GM12878 (cell line): ENCODE measurements around the gene MRTFA. TPM values are rescaled to one million over a fixed set of nuclear protein-coding genes. Genes with fewer than 3 reads are reported as not detected.

Experiments
- ATAC-seq: fragments of 200-7000 bp; cut with Tn5 transposase; 3 replicates; pipeline ENCODE4 v1.9.1; 2020; ENCODE audit warnings: mild to moderate bottlenecking, moderate library complexity
- BruUV-seq: library from RNA; stranded (reverse); fragments of 400-500 nt; replicated peaks from 2 replicates; lab custom pipeline; 2021; lab: Mats Ljungman, UMichigan
- CTCF ChIA-PET: fragments of 300-600 bp; sonication (Branson Sonifier 250); formaldehyde crosslinking; extraction: SDS; loops from one replicate; lab custom pipeline; 2021; ENCODE audit warnings: inconsistent platforms; lab: Yijun Ruan, JAX
- POLR2A ChIA-PET: fragments of 350-600 bp; formaldehyde crosslinking; extraction: SDS; loops from one replicate; lab custom pipeline; 2021; ENCODE audit warnings: inconsistent platforms; lab: Charles Lee
- RAD21 ChIA-PET: fragments of 300-600 bp; sonication (Branson Sonifier 250); formaldehyde crosslinking; loops from one replicate; lab custom pipeline; 2023; ENCODE audit warnings: antibody characterized with exemption; ENCODE audit not compliant: unreplicated experiment; lab: Charles Lee
- SMC1A ChIA-PET: fragments of 300-600 bp; sonication (Branson Sonifier 250); formaldehyde crosslinking; loops from one replicate; lab custom pipeline; 2023; ENCODE audit not compliant: unreplicated experiment, uncharacterized antibody; lab: Charles Lee
- DNase-seq: peaks from one replicate; pipeline ENCODE4 v3.0.0-alpha.2; 2011; ENCODE audit warnings: low read depth, low spot score
- FAIRE-seq: peaks from 3 replicates; lab custom pipeline; 2011; peaks lifted over from hg19 to GRCh38; lab: Jason Lieb, UNC
- H2AFZ ChIP-seq: 2 replicates; pipeline ENCODE4 v1.6.0; 2011; ENCODE audit warnings: low read depth, low read length, control low read depth; ENCODE audit not compliant: control insufficient read depth
- H3K27ac ChIP-seq: 2 replicates; pipeline ENCODE4 v1.5.1; 2011; ENCODE audit warnings: control low read depth; ENCODE audit not compliant: control insufficient read depth, insufficient read depth
- H3K27me3 ChIP-seq, 2 experiments: replicated peaks in 1 of 2; 2 replicates each; pipeline versions ENCODE4 v1.6.0 to v1.6.1; 2011; ENCODE audit warnings: low read length in 1 of 2; ENCODE audit not compliant: control insufficient read depth in 2 of 2, insufficient read depth in 2 of 2
- H3K36me3 ChIP-seq, 2 experiments: 2 replicates each; pipeline ENCODE4 v1.5.1; 2011; ENCODE audit warnings: low read length in 1 of 2; ENCODE audit not compliant: control insufficient read depth in 2 of 2, insufficient read depth in 2 of 2
- H3K4me1 ChIP-seq: 2 replicates; pipeline ENCODE4 v1.6.1; 2011; ENCODE audit warnings: mild to moderate bottlenecking, low read length, moderate library complexity, mixed read lengths; ENCODE audit not compliant: control insufficient read depth, insufficient read depth
- H3K4me2 ChIP-seq: 2 replicates; pipeline ENCODE4 v1.6.0; 2011; ENCODE audit warnings: control low read depth; ENCODE audit not compliant: control insufficient read depth, insufficient read depth
- H3K4me3 ChIP-seq: fragments of 200-600 bp; sonication (generic); 2 replicates; pipeline ENCODE4 v1.5.1; 2016
- H3K79me2 ChIP-seq: 2 replicates; pipeline ENCODE4 v1.6.0; 2011; ENCODE audit warnings: low read length; ENCODE audit not compliant: control insufficient read depth, insufficient read depth
- H3K9ac ChIP-seq: 2 replicates; pipeline ENCODE4 v1.8.0; 2011; ENCODE audit warnings: low read length, control low read depth, mixed read lengths; ENCODE audit not compliant: control insufficient read depth, insufficient read depth
- H3K9me3 ChIP-seq: replicated peaks from 3 replicates; pipeline ENCODE4 v1.5.1; 2011; ENCODE audit warnings: mild to moderate bottlenecking, low read length; ENCODE audit not compliant: control insufficient read depth, insufficient read depth
- H4K20me1 ChIP-seq: 2 replicates; pipeline ENCODE4 v1.6.0; 2011; ENCODE audit not compliant: control insufficient read depth, insufficient read depth
- CEBPB ChIP-seq, 2 experiments: fragments of 150-350 bp in 1 of 2; IDR thresholded peaks; 2 replicates each; pipeline ENCODE4 v1.6.1; 2012 to 2014; ENCODE audit warnings: low read depth in 2 of 2, low read length in 2 of 2, borderline replicate concordance in 1 of 2, inconsistent platforms in 1 of 2
- ETV6 ChIP-seq, 2 experiments: fragments of 450-650 bp in 1 of 2; IDR thresholded peaks in 1 of 2; conservative IDR thresholded peaks in 1 of 2; 2 replicates each; pipeline ENCODE4 v1.6.1; 2014; ENCODE audit warnings: antibody characterized with exemption in 1 of 2, borderline replicate concordance in 1 of 2, low read depth in 1 of 2, mild to moderate bottlenecking in 1 of 2, moderate library complexity in 1 of 2
- EZH2 ChIP-seq: IDR thresholded peaks from 2 replicates; pipeline ENCODE4 v1.6.1; 2012; ENCODE audit warnings: low read depth, mild to moderate bottlenecking, control low read depth, inconsistent platforms, low read length, borderline replicate concordance; ENCODE audit not compliant: control insufficient read depth
- HCFC1 ChIP-seq: fragments of 150-350 bp; IDR thresholded peaks from 2 replicates; pipeline ENCODE4 v1.6.1; 2014; ENCODE audit warnings: low read length
- HDAC2 ChIP-seq: fragments of 200-600 bp; sonication (generic); IDR thresholded peaks from 2 replicates; pipeline ENCODE4 v1.6.1; 2017
- IKZF1 ChIP-seq: fragments of 450-650 bp; conservative IDR thresholded peaks from 2 replicates; pipeline ENCODE4 v1.6.1; 2017; ENCODE audit warnings: antibody characterized with exemption, mild to moderate bottlenecking
- PKNOX1 ChIP-seq: fragments of 450-650 bp; IDR thresholded peaks from 2 replicates; pipeline ENCODE4 v1.6.1; 2016; ENCODE audit warnings: mild to moderate bottlenecking
- RAD21 ChIP-seq: IDR thresholded peaks from 2 replicates; pipeline ENCODE4 v1.6.1; 2011; ENCODE audit warnings: mild to moderate bottlenecking, low read depth, low read length, moderate library complexity; ENCODE audit not compliant: insufficient read depth
- RB1 ChIP-seq: fragments of 450-650 bp; formaldehyde crosslinking; IDR thresholded peaks from 2 replicates; pipeline ENCODE4 v1.6.1; 2017; ENCODE audit warnings: mild to moderate bottlenecking, borderline replicate concordance
- RELB ChIP-seq: fragments of 450-650 bp; IDR thresholded peaks from 2 replicates; pipeline ENCODE4 v1.6.1; 2017; ENCODE audit warnings: low read depth, mild to moderate bottlenecking, moderate library complexity
- SMC3 ChIP-seq: IDR thresholded peaks from 2 replicates; pipeline ENCODE4 v1.6.1; 2011; ENCODE audit warnings: low read length, improper control_type of control experiment, borderline replicate concordance
- SUZ12 ChIP-seq: fragments of 200-600 bp; sonication (generic); IDR thresholded peaks from one replicate; pipeline ENCODE4 v1.6.1; 2018; ENCODE audit warnings: antibody characterized with exemption, mild to moderate bottlenecking; ENCODE audit not compliant: unreplicated experiment
- ZNF217 ChIP-seq: fragments of 450-650 bp; IDR thresholded peaks from 2 replicates; pipeline ENCODE4 v1.6.1; 2017; ENCODE audit warnings: antibody characterized with exemption, mild to moderate bottlenecking
- WGBS: methylation state at CpG from one replicate; pipeline ENCODE4 v1.1.6; 2016; ENCODE audit warnings: low lambda C conversion rate; ENCODE audit not compliant: insufficient replicate concordance, insufficient coverage; ENCODE audit errors: missing lambda C conversion rate; 5-methylcytosine and 5-hydroxymethylcytosine counted together
- in situ Hi-C: fragments of 300-500 bp; cut with MboI; formaldehyde crosslinking; loops from 9 replicates; pipeline ENCODE4 v1.14.3; 2018; ENCODE audit warnings: mixed read lengths
- intact Hi-C: fragments of 100-400 bp; cut with micrococcal nuclease; formaldehyde crosslinking; loops from one replicate; pipeline ENCODE4 v1.14.2; 2022; ENCODE audit not compliant: unreplicated experiment
- polyA plus RNA-seq, 11 experiments: library from polyadenylated mRNA; depleted of rRNA in 4 of 11; unstranded in 6 of 11; stranded (reverse) in 5 of 11; fragments of >200 nt; fragmentation: Nextera tagmentation in 4 of 11; fragmentation: Illumina TruSeq in 1 of 11; extraction: Ambion mirVana in 4 of 11; extraction: Trizol in 1 of 11; gene quantifications; 1 replicate in 1 of 11; 2 replicates in 10 of 11; pipeline versions ENCODE4 v1.2.1 to v1.2.3, GENCODE V29; 2011 to 2016; ENCODE audit warnings: inconsistent platforms in 2 of 11, missing spikeins in 2 of 11, low read depth in 1 of 11
- total RNA-seq, 4 experiments: library from RNA; depleted of rRNA in 3 of 4; stranded (reverse); fragments of >200 nt in 3 of 4; fragmentation: Illumina TruSeq in 1 of 4; extraction: Trizol in 1 of 4; gene quantifications; 2 replicates each; pipeline versions ENCODE4 v1.2.1 to v1.2.3, GENCODE V29; 2013 to 2021

Gene MRTFA
- total and polyA plus RNA-seq, 10 of the 15 experiments (the other 5 are each of a cell fraction or from before 2014, with no cell fraction given): 2.0 to 63.9 (median 17.9) TPM

DNA sequence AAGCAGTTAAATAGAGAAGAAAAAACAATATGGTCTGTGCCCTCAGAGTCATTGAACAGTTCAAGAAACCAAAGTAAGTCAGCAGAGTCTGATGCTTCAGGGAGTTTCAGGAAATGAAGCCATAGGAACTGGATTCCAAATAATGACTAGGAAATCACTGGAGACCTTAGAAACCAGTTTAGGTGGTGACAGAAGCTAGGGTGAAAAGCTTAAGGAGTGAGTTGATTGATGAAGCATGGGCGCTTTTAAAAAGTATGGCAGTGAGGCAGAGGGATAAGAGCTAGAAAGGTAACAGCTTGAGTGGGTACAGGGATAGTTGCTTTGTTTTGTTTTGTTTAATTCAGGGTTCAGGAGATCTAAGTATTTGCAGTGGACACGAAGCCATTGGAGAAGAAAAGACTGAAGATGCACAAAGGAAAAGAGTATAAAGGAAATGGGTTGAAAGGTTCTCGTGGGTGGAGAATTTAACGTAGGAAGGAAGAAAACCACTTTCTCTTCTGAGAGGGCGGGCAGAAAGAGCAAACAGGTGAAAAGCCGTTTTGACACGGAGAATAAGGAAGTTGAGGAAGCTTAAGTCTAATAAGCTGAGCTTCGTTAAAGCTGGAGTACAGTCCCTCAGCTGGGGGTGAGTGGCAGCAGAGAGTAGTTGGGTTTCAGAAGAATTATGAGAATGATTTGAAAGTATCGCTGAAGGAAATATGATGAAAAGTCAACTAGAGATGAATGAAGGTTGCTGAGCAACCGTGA lies 251.3 kb downstream of the MRTFA start (continued):
- TF ChIP-seq IKZF1: peak; percentile 39; the same call in 1 of the 2 replicates
- no peak for TF ChIP-seq CEBPB (IDR thresholded peaks at IDR 0.05; ENCODE audit: borderline replicate concordance in 1 of 2, low read depth in 2 of 2, low read length in 2 of 2)
- TF ChIP-seq RELB: 0 out of 2 replicates have a peak, but pooled peaks have one; percentile 40
- peak; percentile 91 for TF ChIP-seq PKNOX1
- no peak for TF ChIP-seq HCFC1
- TF ChIP-seq ETV6 (conservative IDR thresholded peaks at IDR 0.05 in 1 of 2, IDR thresholded peaks at IDR 0.05 in 1 of 2; ENCODE audit: borderline replicate concordance in 1 of 2, low read depth in 1 of 2): peak in 1 of 2 experiments; percentile 74; a peak in 2 of 4 replicates

- SMC1A ChIA-PET: interaction anchor here (1.4 to 5.0 kb wide), 4 partner anchors 8 to 120 kb away, joined by 3 to 25 read pairs (median 16); no protein-coding TSS in a partner anchor
- 60% methylated on average over 3 of the region's 3 CpGs for WGBS
- no peaks in the 10 kb centered on the region for H4K20me1 ChIP-seq
- TF ChIP-seq HDAC2 (no peak), SUZ12 (no peak), EZH2 (no peak), RAD21 (no peak), SMC3 (no peak), ZNF217 (no peak), RB1 (no peak)
- H3K4me3 ChIP-seq: no peak overlapping the region
- no peak for ATAC-seq
- no peak for FAIRE-seq
- H3K79me2 ChIP-seq: peaks cover 29% of the 10 kb centered on the region
- CTCF ChIA-PET: interaction anchor here (1.3 to 3.3 kb wide), 4 partner anchors 9 to 105 kb away, joined by 3 to 14 read pairs (median 5); no protein-coding TSS in a partner anchor
- RAD21 ChIA-PET: interaction anchor here (1.9 kb wide), 1 partner anchor 8 kb away, joined by 11 read pairs; no protein-coding TSS in a partner anchor
- H3K27me3 ChIP-seq: no peaks in the 10 kb centered on the region
- H2AFZ ChIP-seq: no peak overlapping the region
- H3K4me2 ChIP-seq: no peak overlapping the region
- in situ Hi-C loops: no loop called here
- no TSS peak for BruUV-seq
- H3K9ac ChIP-seq: no peak overlapping the region
- POLR2A ChIA-PET: interaction anchor here (0.6 to 0.7 kb wide), 2 partner anchors 14 to 502 kb away, joined by 3 to 4 read pairs; no protein-coding TSS in a partner anchor
- intact Hi-C loops: no loop called here
- peaks cover 26% of the 10 kb centered on the region for H3K4me1 ChIP-seq
- H3K9me3 ChIP-seq: no peaks in the 10 kb centered on the region
- no peaks in the 10 kb centered on the region; a peak in 1 of 4 replicates for H3K36me3 ChIP-seq
- H3K27ac ChIP-seq: no peak overlapping the region
- DNase-seq: no peak
These were observed 252.6 kb downstream of the MRTFA start for GRCh38 chr22:40383905-40384304.
